ENCODE results near the gene PSMA6.

PSMA6 gene

DNA sequence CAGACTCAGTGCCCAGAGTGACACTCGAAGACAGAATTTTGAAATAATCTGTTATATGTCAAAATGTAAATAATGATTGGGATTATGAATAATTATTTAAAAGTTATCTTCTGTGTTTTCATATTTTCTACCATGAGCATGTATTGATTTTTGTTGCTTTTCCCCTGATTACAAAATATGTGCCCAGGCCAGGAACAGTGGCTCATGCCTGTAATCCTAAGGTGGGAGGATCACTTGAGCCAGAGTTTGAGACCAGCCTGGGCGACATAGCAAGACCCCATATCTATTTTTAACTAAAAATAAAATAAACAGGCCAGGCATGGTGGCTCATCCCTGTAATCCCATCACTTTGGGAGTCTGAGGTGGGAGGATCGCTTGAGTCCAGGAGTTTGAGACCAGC lies 13.5 kb downstream of the PSMA6 start:
- no peak overlapping the region for H3K4me2 ChIP-seq (ENCODE audit: low read depth, low read length)
- H3K9ac ChIP-seq (ENCODE audit: low read length) = no peak overlapping the region
- H2AFZ ChIP-seq (ENCODE audit: low read length) = no peak overlapping the region
- no peaks in the 10 kb centered on the region for H3K9me3 ChIP-seq (replicated peaks; ENCODE audit: insufficient read depth, low read length)
- H3K9me2 ChIP-seq (replicated peaks; ENCODE audit: insufficient read depth, low read length) = no peaks in the 10 kb centered on the region
- H3K36me3 ChIP-seq (replicated peaks; ENCODE audit: insufficient read depth, low read length) = no peaks in the 10 kb centered on the region; the same call in 1 of the 2 replicates
- H3K27me3 ChIP-seq (replicated peaks; ENCODE audit: insufficient read depth, low read length) = no peaks in the 10 kb centered on the region
- TF ChIP-seq, protein P1, sequence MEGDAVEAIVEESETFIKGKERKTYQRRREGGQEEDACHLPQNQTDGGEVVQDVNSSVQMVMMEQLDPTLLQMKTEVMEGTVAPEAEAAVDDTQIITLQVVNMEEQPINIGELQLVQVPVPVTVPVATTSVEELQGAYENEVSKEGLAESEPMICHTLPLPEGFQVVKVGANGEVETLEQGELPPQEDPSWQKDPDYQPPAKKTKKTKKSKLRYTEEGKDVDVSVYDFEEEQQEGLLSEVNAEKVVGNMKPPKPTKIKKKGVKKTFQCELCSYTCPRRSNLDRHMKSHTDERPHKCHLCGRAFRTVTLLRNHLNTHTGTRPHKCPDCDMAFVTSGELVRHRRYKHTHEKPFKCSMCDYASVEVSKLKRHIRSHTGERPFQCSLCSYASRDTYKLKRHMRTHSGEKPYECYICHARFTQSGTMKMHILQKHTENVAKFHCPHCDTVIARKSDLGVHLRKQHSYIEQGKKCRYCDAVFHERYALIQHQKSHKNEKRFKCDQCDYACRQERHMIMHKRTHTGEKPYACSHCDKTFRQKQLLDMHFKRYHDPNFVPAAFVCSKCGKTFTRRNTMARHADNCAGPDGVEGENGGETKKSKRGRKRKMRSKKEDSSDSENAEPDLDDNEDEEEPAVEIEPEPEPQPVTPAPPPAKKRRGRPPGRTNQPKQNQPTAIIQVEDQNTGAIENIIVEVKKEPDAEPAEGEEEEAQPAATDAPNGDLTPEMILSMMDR (IDR thresholded peaks at IDR 0.05; ENCODE audit: low read length) = no peak
- TF ChIP-seq EZH2 (optimal IDR thresholded peaks at IDR 0.05; ENCODE audit: low read depth, low read length) (no peak), EZH2phosphoT487 (IDR thresholded peaks at IDR 0.05; ENCODE audit: low read length) (no peak)
- H3K4me1 ChIP-seq (ENCODE audit: low read length) = peaks cover 24% of the 10 kb centered on the region
- no peak for DNase-seq
- H3K27ac ChIP-seq (ENCODE audit: low read length) = no peak overlapping the region
- H4K20me1 ChIP-seq (ENCODE audit: insufficient read depth, low read length) = peaks cover 6% of the 10 kb centered on the region; the same call in 1 of the 2 replicates
- H3K79me2 ChIP-seq (ENCODE audit: low read length) = peaks cover 74% of the 10 kb centered on the region
- H3F3A ChIP-seq (ENCODE audit: insufficient read depth, low read length) = peaks cover 6% of the 10 kb centered on the region; the same call in 1 of the 2 replicates
- H3K4me3 ChIP-seq (ENCODE audit: low read length) = no peak overlapping the region

DNA sequence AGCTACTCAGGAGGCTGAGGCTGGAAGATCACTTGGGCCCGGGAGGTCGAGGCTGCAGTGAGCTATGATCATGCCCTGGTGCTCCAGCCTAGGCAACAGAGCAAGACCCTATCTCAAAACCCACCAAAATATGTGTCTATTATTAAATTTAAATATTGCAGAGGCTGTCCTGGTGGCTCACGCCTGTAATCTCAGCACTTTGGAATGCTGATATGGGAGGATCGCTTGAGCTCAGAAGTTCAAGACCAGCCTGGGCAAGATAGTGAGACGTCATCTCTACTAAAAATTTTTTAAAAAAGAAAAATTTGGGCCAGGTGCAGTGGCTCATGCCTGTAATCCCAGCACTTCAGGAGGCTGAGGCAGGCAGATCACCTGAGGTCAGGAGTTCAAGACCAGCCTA lies 13.9 kb downstream of the PSMA6 start:
- no peak overlapping the region for H3K27ac ChIP-seq (ENCODE audit: low read length)
- H3F3A ChIP-seq (ENCODE audit: insufficient read depth, low read length) = 0 out of 2 replicates have a peak, but pooled peaks cover 6% of the 10 kb centered on the region
- no peak overlapping the region for H2AFZ ChIP-seq (ENCODE audit: low read length)

DNA sequence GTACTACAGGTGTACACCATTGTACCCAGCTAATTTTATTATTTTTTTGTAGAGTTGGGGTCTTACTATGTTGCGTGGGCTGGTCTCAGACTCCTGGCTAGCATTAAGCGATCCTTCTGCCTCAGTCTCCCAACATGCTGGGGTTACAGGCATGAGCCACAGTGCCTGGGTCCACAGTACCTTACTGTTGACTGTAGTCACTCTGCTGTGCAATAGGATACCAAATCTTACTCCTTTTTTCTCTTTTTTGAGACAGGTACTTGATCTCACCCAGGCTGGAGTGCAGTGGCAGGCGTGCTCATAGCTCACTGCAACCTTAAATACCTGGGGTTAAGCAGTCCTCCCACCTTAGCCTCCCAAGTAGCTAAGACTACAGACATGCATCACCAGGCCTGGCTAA lies 25.6 kb downstream of the PSMA6 start:
- H3K27me3 ChIP-seq (replicated peaks; ENCODE audit: insufficient read depth, low read length) = no peaks in the 10 kb centered on the region
- no peak overlapping the region for H2AFZ ChIP-seq (ENCODE audit: low read length)
- H3K9me3 ChIP-seq (replicated peaks; ENCODE audit: insufficient read depth, low read length) = no peaks in the 10 kb centered on the region
- TF ChIP-seq EZH2phosphoT487 (IDR thresholded peaks at IDR 0.05; ENCODE audit: low read length) (no peak), EZH2 (optimal IDR thresholded peaks at IDR 0.05; ENCODE audit: low read depth, low read length) (no peak)
- TF ChIP-seq, protein P1 (IDR thresholded peaks at IDR 0.05; ENCODE audit: low read length) = no peak
- H3K4me2 ChIP-seq (ENCODE audit: low read depth, low read length) = no peak overlapping the region
- no peak for DNase-seq
- no peaks in the 10 kb centered on the region for H3K4me1 ChIP-seq (ENCODE audit: low read length)
- no peaks in the 10 kb centered on the region for H3F3A ChIP-seq (ENCODE audit: insufficient read depth, low read length)
- H3K4me3 ChIP-seq (ENCODE audit: low read length) = no peak overlapping the region
- no peak overlapping the region for H3K27ac ChIP-seq (ENCODE audit: low read length)
- H3K9me2 ChIP-seq (replicated peaks; ENCODE audit: insufficient read depth, low read length) = no peaks in the 10 kb centered on the region
- no peaks in the 10 kb centered on the region for H4K20me1 ChIP-seq (ENCODE audit: insufficient read depth, low read length)
- H3K9ac ChIP-seq (ENCODE audit: low read length) = no peak overlapping the region
- H3K79me2 ChIP-seq (ENCODE audit: low read length) = no peaks in the 10 kb centered on the region
- no peaks in the 10 kb centered on the region; the same call in 1 of the 2 replicates for H3K36me3 ChIP-seq (replicated peaks; ENCODE audit: insufficient read depth, low read length)

More for the DNA sequence above, 13.9 kb downstream of the PSMA6 start:
- TF ChIP-seq, protein P1 (IDR thresholded peaks at IDR 0.05; ENCODE audit: low read length) = no peak
- no peak for TF ChIP-seq EZH2phosphoT487 (IDR thresholded peaks at IDR 0.05; ENCODE audit: low read length)
- TF ChIP-seq EZH2 (optimal IDR thresholded peaks at IDR 0.05; ENCODE audit: low read depth, low read length) = no peak
- no peak for DNase-seq
- Histone ChIP-seq H3K79me2 (ENCODE audit: low read length) (peaks cover 69% of the 10 kb centered on the region), H3K4me2 (ENCODE audit: low read depth, low read length) (no peak overlapping the region), H4K20me1 (ENCODE audit: insufficient read depth, low read length) (peaks cover 6% of the 10 kb centered on the region; the same call in 1 of the 2 replicates), H3K27me3 (replicated peaks; ENCODE audit: insufficient read depth, low read length) (no peaks in the 10 kb centered on the region), H3K36me3 (replicated peaks; ENCODE audit: insufficient read depth, low read length) (no peaks in the 10 kb centered on the region; the same call in 1 of the 2 replicates), H3K9me2 (replicated peaks; ENCODE audit: insufficient read depth, low read length) (no peaks in the 10 kb centered on the region), H3K4me3 (ENCODE audit: low read length) (no peak overlapping the region), H3K9ac (ENCODE audit: low read length) (no peak overlapping the region), H3K4me1 (ENCODE audit: low read length) (peaks cover 19% of the 10 kb centered on the region), H3K9me3 (replicated peaks; ENCODE audit: insufficient read depth, low read length) (no peaks in the 10 kb centered on the region)

All from MM.1S (cell line).